Gastrocnemius medialis (tissue), 4 donors: ENCODE measurements around the gene GRIFIN.

Source experiments
- CTCF ChIP-seq, 5 experiments: fragments of 450-650 bp in 3 of 5; fragments of 200-600 bp in 2 of 5; sonication (generic) in 2 of 5; IDR thresholded peaks in 4 of 5; conservative IDR thresholded peaks in 1 of 5; 1 replicate in 4 of 5; 2 replicates in 1 of 5; pipeline ENCODE4 v1.5.1; 2016 to 2019; ENCODE audit warnings: antibody characterized with exemption in 5 of 5, mild to moderate bottlenecking in 3 of 5, moderate library complexity in 3 of 5
- POLR2A ChIP-seq, 2 donors: fragments of 450-650 bp; IDR thresholded peaks; one replicate each; pipeline ENCODE4 v1.6.1; 2017; ENCODE audit warnings: antibody characterized with exemption in 2 of 2, mild to moderate bottlenecking in 2 of 2, moderate library complexity in 2 of 2

DNA sequence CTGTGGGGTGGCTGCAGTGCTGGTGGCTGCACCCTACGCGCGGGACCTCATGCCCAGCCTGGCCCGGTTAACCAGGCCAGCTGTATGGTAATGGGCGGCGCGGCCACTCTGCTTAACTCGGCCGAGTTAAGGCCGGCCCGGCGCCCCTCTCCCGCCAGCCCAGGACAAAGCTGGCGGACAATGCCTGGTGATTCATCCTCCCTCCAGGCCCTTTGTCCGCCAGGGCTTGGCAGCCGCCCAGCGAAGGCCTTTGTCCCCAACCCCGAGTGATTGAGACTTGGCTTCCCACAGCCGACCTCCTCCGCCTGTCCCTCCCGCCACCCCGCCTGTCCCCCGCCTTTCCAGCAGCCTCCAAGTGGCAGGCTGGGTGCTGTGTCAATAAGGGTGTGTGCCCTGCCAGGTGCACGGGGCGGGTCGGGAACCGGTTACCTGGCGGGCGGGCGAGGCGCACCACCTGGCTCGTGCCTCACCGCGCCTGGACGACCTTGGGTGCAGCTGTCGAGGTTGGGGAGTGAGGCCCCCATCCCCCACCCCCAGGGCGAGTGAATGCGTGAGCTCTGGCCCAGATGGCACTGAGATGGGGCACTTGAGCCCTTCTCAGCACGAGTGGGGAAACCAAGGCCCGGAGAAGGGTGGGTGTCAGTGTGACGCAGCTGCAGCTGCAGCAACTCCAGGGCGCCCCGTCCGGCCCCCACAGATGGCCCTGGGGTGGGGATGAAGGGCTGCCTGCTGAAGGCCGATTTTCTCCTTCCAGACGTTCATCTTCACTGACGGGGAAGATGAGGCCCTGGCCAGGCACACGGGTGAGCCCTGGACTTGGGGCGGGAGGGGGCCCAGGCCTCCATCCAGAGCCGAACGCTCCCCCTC lies 48.0 kb upstream of the GRIFIN start:
- TF ChIP-seq CTCF (IDR thresholded peaks at IDR 0.05 in 4 of 5, conservative IDR thresholded peaks at IDR 0.05 in 1 of 5) (no peak), POLR2A (IDR thresholded peaks at IDR 0.05) (no peak)
